ENCODE data around the gene CBR1. TPM values are rescaled to one million over a fixed set of nuclear protein-coding genes. Genes with fewer than 3 reads are reported as not detected.

Gene CBR1
- total RNA-seq, 1 experiment from 2014 or later = 27.8 TPM

- Histone ChIP-seq H3K4me1 (ENCODE audit: control insufficient read depth, insufficient read depth, low read length) (no peaks in the 10 kb centered on the region), H3K4me3 (ENCODE audit: low read depth in 2 of 2, low read length in 2 of 2) (no peak overlapping the region), H3K9me3 (ENCODE audit: control insufficient read depth, insufficient read depth, low read depth, low read length) (no peaks in the 10 kb centered on the region), H3K36me3 (ENCODE audit: control insufficient read depth, insufficient read depth, low read length) (no peaks in the 10 kb centered on the region), H3K27me3 (ENCODE audit: control insufficient read depth, insufficient read depth, low read length) (no peaks in the 10 kb centered on the region), H3K27ac (ENCODE audit: low read length) (no peak overlapping the region)
- in situ Hi-C loops (cut with HindIII; ENCODE audit: low pct_unique_long_range_greater_than_20kb, low sequenced_read_pairs) = no loop called here
- ChIA-PET POLR2A (no interaction called here), CTCF (no interaction called here)
- ATAC-seq = no peak
- no TSS peak for BruUV-seq (replicated peaks)
- no peak for DNase-seq (ENCODE audit: low read depth, low spot score)
- TF ChIP-seq TCF7L2 (IDR thresholded peaks at IDR 0.05; ENCODE audit: low read depth, low read length) = no peak
- TF ChIP-seq SIN3A (IDR thresholded peaks at IDR 0.05; ENCODE audit: borderline replicate concordance, insufficient read depth, low read depth, low read length) = no peak
- no peak for TF ChIP-seq REST (IDR thresholded peaks at IDR 0.05; ENCODE audit: insufficient read depth in 1 of 2, low read depth in 2 of 2, low read length in 1 of 2)
- TF ChIP-seq CTCF (IDR thresholded peaks at IDR 0.05) = no peak
- TF ChIP-seq POLR2AphosphoS5 (IDR thresholded peaks at IDR 0.05; ENCODE audit: low read depth, low read length) = no peak
- intact Hi-C loops (cut with micrococcal nuclease; ENCODE audit: unreplicated experiment) = no loop called here
These were observed 33.6 kb downstream of the CBR1 start for GRCh38 chr21:36103434-36103833.

GRCh38 chr21:36104317-36105300 lies 34.8 kb downstream of the CBR1 start:
- no peaks in the 10 kb centered on the region for H3K36me3 ChIP-seq (ENCODE audit: control insufficient read depth, insufficient read depth, low read length)
- H3K9me3 ChIP-seq (ENCODE audit: control insufficient read depth, insufficient read depth, low read depth, low read length) = no peaks in the 10 kb centered on the region
- POLR2A ChIA-PET = no interaction called here
- ATAC-seq (peak; percentile 92), DNase-seq (ENCODE audit: low read depth, low spot score) (no peak)
- peak overlapping the region; percentile 26 for H3K27ac ChIP-seq (ENCODE audit: low read length)
- no peaks in the 10 kb centered on the region for H3K27me3 ChIP-seq (ENCODE audit: control insufficient read depth, insufficient read depth, low read length)
- TF ChIP-seq CTCF (IDR thresholded peaks at IDR 0.05) = peak; percentile 76
- no peak for TF ChIP-seq POLR2AphosphoS5 (IDR thresholded peaks at IDR 0.05; ENCODE audit: low read depth, low read length)
- no peaks in the 10 kb centered on the region for H3K4me1 ChIP-seq (ENCODE audit: control insufficient read depth, insufficient read depth, low read length)
- CTCF ChIA-PET = interaction anchor here (0.6 to 0.9 kb wide), 2 partner anchors 17 to 576 kb away, joined by 3 to 4 read pairs; no protein-coding TSS in a partner anchor
- H3K4me3 ChIP-seq (ENCODE audit: low read depth in 2 of 2, low read length in 2 of 2) = peak overlapping the region; percentile 36 to 75
- intact Hi-C loops (cut with micrococcal nuclease; ENCODE audit: unreplicated experiment) (no loop called here), in situ Hi-C loops (cut with HindIII; ENCODE audit: low pct_unique_long_range_greater_than_20kb, low sequenced_read_pairs) (no loop called here)
- BruUV-seq (replicated peaks) = no TSS peak

Data from Panc1 (cell line).